ENCODE data around the gene RNF144A. TPM values are rescaled to one million over a fixed set of nuclear protein-coding genes. Genes with fewer than 3 reads are reported as not detected.

Gene RNF144A
- total and polyA plus RNA-seq, 3 experiments from 2014 or later = 8.3 to 14.9 (median 13.5) TPM

DNA sequence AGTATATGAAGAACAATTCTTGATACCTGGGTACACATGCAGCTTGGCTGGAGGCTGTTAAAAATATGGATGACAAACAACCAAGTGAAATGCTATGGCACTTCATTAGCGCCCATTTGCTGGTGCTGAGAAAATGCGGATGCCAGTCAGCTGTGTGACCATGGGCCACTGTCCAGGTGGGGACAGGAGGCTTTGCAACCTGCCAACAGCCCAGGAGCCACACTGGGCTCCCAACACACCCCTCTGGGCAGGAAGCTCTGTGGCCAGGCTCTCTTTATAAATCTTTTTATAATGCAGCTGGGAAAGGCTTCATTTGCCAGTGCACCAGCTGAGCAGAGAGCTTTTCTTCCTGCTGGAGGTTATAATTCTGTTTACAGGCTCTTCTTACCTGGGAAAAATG lies 19.9 kb downstream of the RNF144A start:
- ChIA-PET POLR2A (no interaction called here), CTCF (interaction anchor here (1.0 to 2.0 kb wide), 2 partner anchors 21 to 80 kb away, joined by 3 to 6 read pairs; no protein-coding TSS in a partner anchor)
- Histone ChIP-seq H3K27me3 (ENCODE audit: insufficient read depth, low read length, poor library complexity, severe bottlenecking) (no peaks in the 10 kb centered on the region), H3K4me3 (ENCODE audit: low read length) (no peak overlapping the region), H3K27ac (ENCODE audit: low read depth, low read length) (no peak overlapping the region), H3K4me1 (ENCODE audit: insufficient read depth, low read length) (peaks cover 26% of the 10 kb centered on the region), H3K9me3 (ENCODE audit: low read length) (no peaks in the 10 kb centered on the region), H3K36me3 (ENCODE audit: insufficient read depth, low read length) (peaks cover 14% of the 10 kb centered on the region)
- Mint-ChIP-seq H3K4me1 (peaks cover 48 to 68% (median 64%) of the 10 kb centered on the region in 3 donors), H3K36me3 (peaks cover 8 to 23% (median 15%) of the 10 kb centered on the region in 3 donors), H3K27ac (no peak overlapping the region), H3K9me3 (peaks cover 0 to 3% (median 0%) of the 10 kb centered on the region in 5 donors), H3K27me3 (no peaks in the 10 kb centered on the region), H3K4me3 (no peak overlapping the region)
- no peak for DNase-seq

DNA sequence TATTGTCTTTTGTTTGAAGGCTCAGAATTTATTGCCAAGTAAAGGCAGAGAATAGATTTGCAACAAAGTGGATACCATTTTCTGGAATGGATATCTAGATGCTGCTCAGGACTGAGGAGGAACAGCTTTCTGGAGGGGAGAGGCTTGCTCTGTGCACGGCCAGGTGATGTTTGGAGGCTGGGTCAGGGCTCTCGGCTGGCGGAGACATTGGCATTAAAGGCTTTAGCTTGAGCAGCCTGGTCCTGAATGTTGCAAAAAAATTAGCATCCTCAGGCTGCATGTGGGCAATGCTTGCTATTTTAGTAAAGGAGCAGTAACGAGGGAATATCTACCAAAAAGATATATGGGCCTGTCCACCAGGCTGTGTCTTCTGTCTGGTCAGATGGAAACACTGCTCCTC lies 20.4 kb downstream of the RNF144A start:
- no peak for DNase-seq
- H3K4me1 Mint-ChIP-seq = peaks cover 48 to 66% (median 59%) of the 10 kb centered on the region in 3 donors
- POLR2A ChIA-PET = no interaction called here

DNA sequence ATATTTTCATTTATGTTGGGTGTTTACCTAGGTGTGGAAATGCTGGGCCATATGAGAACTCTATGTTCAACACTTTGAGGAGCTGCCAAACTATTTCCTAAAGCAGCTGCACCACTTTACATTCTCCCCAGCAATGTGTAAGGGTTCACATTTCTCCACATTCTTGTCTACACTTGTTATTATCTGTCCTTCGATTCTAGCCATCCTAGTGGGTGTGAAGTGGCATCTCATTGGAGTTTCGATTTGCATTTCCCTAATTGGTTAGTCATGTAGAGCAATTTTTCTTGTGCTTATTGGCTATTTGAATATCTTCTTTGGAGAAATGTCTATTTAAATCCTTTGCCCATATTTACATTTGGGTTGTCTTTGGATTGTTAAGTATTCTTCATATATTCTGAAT lies 21.9 kb downstream of the RNF144A start:
- ChIA-PET POLR2A (no interaction called here), CTCF (no interaction called here)
- no peaks in the 10 kb centered on the region for H3K9me3 ChIP-seq (ENCODE audit: low read length)
- Mint-ChIP-seq H3K4me3 (no peak overlapping the region), H3K4me1 (peaks cover 45 to 65% (median 57%) of the 10 kb centered on the region in 3 donors), H3K27ac (peak overlapping the region in 1 of 8 donors; percentile 19), H3K27me3 (no peaks in the 10 kb centered on the region), H3K36me3 (peaks cover 15 to 38% (median 34%) of the 10 kb centered on the region in 3 donors), H3K9me3 (no peaks in the 10 kb centered on the region)
- no peaks in the 10 kb centered on the region for H3K27me3 ChIP-seq (ENCODE audit: insufficient read depth, low read length, poor library complexity, severe bottlenecking)
- peaks cover 19% of the 10 kb centered on the region for H3K36me3 ChIP-seq (ENCODE audit: insufficient read depth, low read length)
- no peak overlapping the region for H3K27ac ChIP-seq (ENCODE audit: low read depth, low read length)
- peaks cover 21% of the 10 kb centered on the region for H3K4me1 ChIP-seq (ENCODE audit: insufficient read depth, low read length)
- H3K4me3 ChIP-seq (ENCODE audit: low read length) = no peak overlapping the region
- DNase-seq = no peak

More for the DNA sequence above, 20.4 kb downstream of the RNF144A start:
- H3K36me3 Mint-ChIP-seq = peaks cover 8 to 26% (median 19%) of the 10 kb centered on the region in 3 donors
- H3K4me3 ChIP-seq (ENCODE audit: low read length) = no peak overlapping the region
- H3K27me3 ChIP-seq (ENCODE audit: insufficient read depth, low read length, poor library complexity, severe bottlenecking) = no peaks in the 10 kb centered on the region
- H3K27ac Mint-ChIP-seq = peak overlapping the region in 1 of 8 donors; percentile 24
- H3K27ac ChIP-seq (ENCODE audit: low read depth, low read length) = no peak overlapping the region
- CTCF ChIA-PET = interaction anchor here (1.0 to 2.0 kb wide), 2 partner anchors 21 to 80 kb away, joined by 3 to 6 read pairs; no protein-coding TSS in a partner anchor
- no peaks in the 10 kb centered on the region for H3K9me3 ChIP-seq (ENCODE audit: low read length)
- no peaks in the 10 kb centered on the region for H3K9me3 Mint-ChIP-seq
- H3K4me3 Mint-ChIP-seq = no peak overlapping the region
- peaks cover 18% of the 10 kb centered on the region for H3K36me3 ChIP-seq (ENCODE audit: insufficient read depth, low read length)
- peaks cover 26% of the 10 kb centered on the region for H3K4me1 ChIP-seq (ENCODE audit: insufficient read depth, low read length)
- H3K27me3 Mint-ChIP-seq = no peaks in the 10 kb centered on the region

DNA sequence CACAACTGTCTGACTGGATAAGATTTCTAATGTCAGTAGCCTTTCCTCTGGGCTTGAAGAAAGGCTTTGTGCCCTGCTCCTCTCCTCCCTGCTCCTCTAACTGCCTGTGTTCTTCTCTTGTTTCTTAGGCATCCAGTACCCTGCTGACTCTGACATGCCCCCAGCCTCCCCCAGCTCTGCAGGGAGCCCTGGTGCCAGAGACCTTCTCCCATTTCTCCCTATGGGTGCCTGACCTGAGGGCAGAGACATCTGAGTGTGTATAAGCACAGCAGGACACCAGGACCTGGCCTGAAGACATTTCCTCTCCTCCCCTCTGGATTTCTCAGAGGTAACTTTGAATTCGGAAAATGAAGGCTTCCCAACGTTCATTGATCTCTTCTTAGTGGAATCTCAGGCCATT lies 23.6 kb downstream of the RNF144A start:
- H3K4me3 ChIP-seq (ENCODE audit: low read length) = no peak overlapping the region
- ChIA-PET CTCF (no interaction called here), POLR2A (no interaction called here)
- Mint-ChIP-seq H3K36me3 (peaks cover 15 to 45% (median 37%) of the 10 kb centered on the region in 3 donors), H3K27me3 (no peaks in the 10 kb centered on the region), H3K9me3 (no peaks in the 10 kb centered on the region), H3K4me1 (peaks cover 46 to 68% (median 60%) of the 10 kb centered on the region in 3 donors), H3K4me3 (no peak overlapping the region), H3K27ac (peak overlapping the region in 1 of 8 donors; percentile 15)
- H3K27me3 ChIP-seq (ENCODE audit: insufficient read depth, low read length, poor library complexity, severe bottlenecking) = no peaks in the 10 kb centered on the region
- H3K27ac ChIP-seq (ENCODE audit: low read depth, low read length) = no peak overlapping the region
- H3K4me1 ChIP-seq (ENCODE audit: insufficient read depth, low read length) = peaks cover 21% of the 10 kb centered on the region
- DNase-seq = no peak
- H3K9me3 ChIP-seq (ENCODE audit: low read length) = no peaks in the 10 kb centered on the region
- H3K36me3 ChIP-seq (ENCODE audit: insufficient read depth, low read length) = peaks cover 19% of the 10 kb centered on the region

DNA sequence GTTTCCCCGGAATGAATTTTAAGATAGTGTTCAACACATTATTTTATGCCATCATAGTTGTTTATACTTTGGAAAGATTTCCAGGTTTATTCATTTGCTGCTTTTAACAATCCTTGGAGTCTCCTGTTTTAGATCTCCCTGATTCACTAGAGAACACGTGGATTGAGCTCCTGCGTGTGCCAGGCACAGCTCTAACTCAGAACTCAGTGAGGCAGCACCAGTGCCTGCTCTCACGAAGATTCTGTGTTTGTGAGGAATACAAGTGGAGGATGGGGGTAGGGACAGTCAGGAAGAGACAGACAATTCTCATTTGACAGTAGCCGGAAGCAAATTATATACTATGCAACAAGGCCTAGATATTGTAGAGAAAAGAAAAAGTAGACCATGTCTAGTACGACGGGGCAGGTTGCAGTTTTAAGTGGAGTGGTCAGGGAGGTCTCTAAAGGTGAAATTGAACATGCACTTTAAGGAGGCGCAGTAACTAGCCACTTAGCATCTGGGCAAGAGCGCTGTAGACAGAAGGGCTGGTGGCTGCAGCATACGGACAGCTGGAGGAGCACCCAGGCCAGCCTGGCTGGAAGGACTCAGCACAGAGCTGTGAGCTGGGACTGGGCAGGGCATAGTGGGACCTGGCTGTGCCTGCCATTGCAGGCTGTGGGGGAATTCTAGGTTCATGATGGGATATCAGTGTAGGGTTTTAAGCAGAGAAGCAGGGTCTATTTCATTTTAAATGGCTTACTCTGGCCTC lies 24.3 kb downstream of the RNF144A start:
- Mint-ChIP-seq H3K27me3 (no peaks in the 10 kb centered on the region), H3K36me3 (peaks cover 15 to 46% (median 37%) of the 10 kb centered on the region in 3 donors), H3K4me1 (peaks cover 41 to 66% (median 56%) of the 10 kb centered on the region in 3 donors), H3K9me3 (no peaks in the 10 kb centered on the region), H3K4me3 (no peak overlapping the region), H3K27ac (peak overlapping the region in 2 of 8 donors; percentile 25 to 63)
- POLR2A ChIA-PET = no interaction called here
- Histone ChIP-seq H3K36me3 (ENCODE audit: insufficient read depth, low read length) (peaks cover 19% of the 10 kb centered on the region), H3K4me1 (ENCODE audit: insufficient read depth, low read length) (peaks cover 21% of the 10 kb centered on the region), H3K4me3 (ENCODE audit: low read length) (no peak overlapping the region), H3K27me3 (ENCODE audit: insufficient read depth, low read length, poor library complexity, severe bottlenecking) (no peaks in the 10 kb centered on the region), H3K27ac (ENCODE audit: low read depth, low read length) (no peak overlapping the region), H3K9me3 (ENCODE audit: low read length) (no peaks in the 10 kb centered on the region)
- CTCF ChIA-PET = no interaction called here
- no peak for DNase-seq

DNA sequence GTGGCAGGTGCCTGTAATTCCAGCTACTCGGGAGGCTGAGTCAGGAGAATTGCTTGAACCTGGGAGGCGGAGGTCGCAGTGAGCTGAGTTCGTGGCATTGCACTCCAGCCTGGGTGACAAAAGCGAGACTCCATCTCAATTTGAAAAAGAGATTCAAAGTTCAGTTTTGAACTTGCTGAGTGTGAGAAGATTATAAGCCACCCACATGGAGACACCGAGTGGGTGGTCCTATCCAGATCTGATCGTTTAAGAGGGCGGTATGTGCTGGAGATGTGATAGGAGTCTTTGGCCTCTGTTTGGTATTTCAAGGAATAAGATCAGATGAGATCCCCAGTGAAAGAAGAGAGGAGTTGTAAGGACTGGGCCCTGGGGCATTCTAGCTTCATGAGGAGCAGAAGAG lies 25.6 kb downstream of the RNF144A start:
- ChIA-PET CTCF (interaction anchor here (1.2 kb wide), 1 partner anchor 101 kb away, joined by 3 read pairs; no protein-coding TSS in a partner anchor), POLR2A (no interaction called here)
- peaks cover 38 to 58% (median 43%) of the 10 kb centered on the region in 3 donors for H3K4me1 Mint-ChIP-seq
- H3K4me1 ChIP-seq (ENCODE audit: insufficient read depth, low read length) = peaks cover 11% of the 10 kb centered on the region
- H3K27me3 Mint-ChIP-seq = no peaks in the 10 kb centered on the region
- peaks cover 15 to 50% (median 40%) of the 10 kb centered on the region in 3 donors for H3K36me3 Mint-ChIP-seq
- H3K27me3 ChIP-seq (ENCODE audit: insufficient read depth, low read length, poor library complexity, severe bottlenecking) = no peaks in the 10 kb centered on the region
- peak overlapping the region in 3 of 8 donors; percentile 38 to 45 (median 41) for H3K27ac Mint-ChIP-seq
- H3K4me3 Mint-ChIP-seq = peak overlapping the region in 1 of 7 donors; percentile 3
- peaks cover 19% of the 10 kb centered on the region for H3K36me3 ChIP-seq (ENCODE audit: insufficient read depth, low read length)
- no peaks in the 10 kb centered on the region for H3K9me3 ChIP-seq (ENCODE audit: low read length)
- DNase-seq = no peak
- no peak overlapping the region for H3K27ac ChIP-seq (ENCODE audit: low read depth, low read length)
- no peak overlapping the region for H3K4me3 ChIP-seq (ENCODE audit: low read length)
- H3K9me3 Mint-ChIP-seq = no peaks in the 10 kb centered on the region

DNA sequence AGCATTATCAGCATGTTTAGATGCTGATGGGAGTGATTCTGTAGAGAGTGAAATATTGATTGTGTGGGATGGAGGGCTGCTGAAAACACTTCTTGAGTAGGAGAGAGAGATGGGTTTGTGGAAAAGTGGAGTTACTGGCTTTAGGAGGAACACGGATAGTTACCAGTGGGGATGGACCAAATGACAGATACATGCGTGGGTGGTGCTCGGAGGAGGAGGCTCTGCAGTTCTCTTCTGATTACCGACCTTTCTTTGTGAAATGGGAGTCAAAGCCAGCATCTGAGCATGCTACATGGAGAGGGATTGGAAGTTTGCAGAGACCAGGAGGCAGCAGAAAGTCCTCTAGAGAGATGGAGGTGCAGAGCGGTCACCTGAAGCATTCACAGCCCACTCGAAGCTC lies 26.3 kb downstream of the RNF144A start:
- Histone ChIP-seq H3K4me1 (ENCODE audit: insufficient read depth, low read length) (peaks cover 11% of the 10 kb centered on the region), H3K4me3 (ENCODE audit: low read length) (no peak overlapping the region), H3K9me3 (ENCODE audit: low read length) (no peaks in the 10 kb centered on the region), H3K36me3 (ENCODE audit: insufficient read depth, low read length) (peaks cover 19% of the 10 kb centered on the region), H3K27ac (ENCODE audit: low read depth, low read length) (no peak overlapping the region), H3K27me3 (ENCODE audit: insufficient read depth, low read length, poor library complexity, severe bottlenecking) (no peaks in the 10 kb centered on the region)
- DNase-seq = no peak
- H3K9me3 Mint-ChIP-seq = no peaks in the 10 kb centered on the region
- H3K4me1 Mint-ChIP-seq = peaks cover 40 to 59% (median 44%) of the 10 kb centered on the region in 3 donors
- peaks cover 15 to 54% (median 43%) of the 10 kb centered on the region in 3 donors for H3K36me3 Mint-ChIP-seq
- no peak overlapping the region for H3K4me3 Mint-ChIP-seq
- peak overlapping the region in 4 of 8 donors; percentile 2 to 86 (median 50) for H3K27ac Mint-ChIP-seq
- POLR2A ChIA-PET = no interaction called here
- CTCF ChIA-PET = interaction anchor here (1.2 kb wide), 1 partner anchor 101 kb away, joined by 3 read pairs; no protein-coding TSS in a partner anchor
- H3K27me3 Mint-ChIP-seq = no peaks in the 10 kb centered on the region

DNA sequence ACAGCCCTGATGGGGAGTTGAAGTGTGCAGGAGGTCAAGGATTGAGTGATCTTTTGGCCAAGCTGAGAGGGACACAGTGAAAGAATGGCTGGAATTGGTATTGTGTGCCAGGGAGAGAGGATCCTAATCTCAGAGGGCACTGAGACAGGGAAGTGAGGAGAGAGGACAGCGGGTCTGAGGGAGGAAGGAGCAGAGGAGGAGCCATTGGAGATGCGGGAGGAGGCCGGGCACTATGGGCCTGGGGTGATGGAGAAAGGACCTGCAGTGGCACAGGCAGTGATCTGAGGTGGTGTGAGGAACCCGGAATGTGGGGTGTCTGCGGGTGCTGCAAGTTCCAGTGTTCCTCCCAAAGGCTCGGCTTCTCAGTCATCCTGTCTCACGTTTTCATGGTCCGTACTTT lies 26.8 kb downstream of the RNF144A start:
- Mint-ChIP-seq H3K27ac (peak overlapping the region in 4 of 8 donors; percentile 59 to 86 (median 70)), H3K4me3 (peak overlapping the region in 1 of 7 donors; percentile 13), H3K36me3 (peaks cover 15 to 57% (median 43%) of the 10 kb centered on the region in 3 donors), H3K9me3 (no peaks in the 10 kb centered on the region), H3K4me1 (peaks cover 39 to 59% (median 44%) of the 10 kb centered on the region in 3 donors), H3K27me3 (no peaks in the 10 kb centered on the region)
- peaks cover 11% of the 10 kb centered on the region for H3K4me1 ChIP-seq (ENCODE audit: insufficient read depth, low read length)
- no peak overlapping the region for H3K27ac ChIP-seq (ENCODE audit: low read depth, low read length)
- POLR2A ChIA-PET = no interaction called here
- CTCF ChIA-PET = no interaction called here
- H3K27me3 ChIP-seq (ENCODE audit: insufficient read depth, low read length, poor library complexity, severe bottlenecking) = no peaks in the 10 kb centered on the region
- peaks cover 19% of the 10 kb centered on the region for H3K36me3 ChIP-seq (ENCODE audit: insufficient read depth, low read length)
- H3K9me3 ChIP-seq (ENCODE audit: low read length) = no peaks in the 10 kb centered on the region
- no peak for DNase-seq
- no peak overlapping the region for H3K4me3 ChIP-seq (ENCODE audit: low read length)

Measured in CD8-positive, alpha-beta memory T cell (primary cell).